Measurements from ENCODE around the gene NUP133. TPM values are rescaled to one million over a fixed set of nuclear protein-coding genes. Genes with fewer than 3 reads are reported as not detected.
"Not testable (repeated sequence)": the region's sequence is repeated elsewhere in the genome, so short reads cannot be mapped to it uniquely, and the experiment has no call there.

NUP133 gene
- total RNA-seq, 1 donor from 2014 or later: 56.2 TPM

- no peak for ATAC-seq (ENCODE audit: low read depth)
- H3K9me3 Mint-ChIP-seq: no peaks in the 10 kb centered on the region
- no peaks in the 10 kb centered on the region for H3K4me1 Mint-ChIP-seq
- H3K4me3 Mint-ChIP-seq: no peak overlapping the region
- H3K36me3 Mint-ChIP-seq (ENCODE audit: low read depth): peaks cover 70% of the 10 kb centered on the region
- intact Hi-C loops (cut with micrococcal nuclease): no loop called here
- no peaks in the 10 kb centered on the region for H3K27me3 Mint-ChIP-seq
- TF ChIP-seq CTCF (IDR thresholded peaks at IDR 0.05): no peak
- no peak overlapping the region for H3K27ac Mint-ChIP-seq
- no peak for DNase-seq
- CTCF ChIA-PET: no interaction called here
- POLR2A ChIA-PET: no interaction called here
Observed at GRCh38 chr1:229529639-229530038, 21.5 kb upstream of the NUP133 start.

DNA sequence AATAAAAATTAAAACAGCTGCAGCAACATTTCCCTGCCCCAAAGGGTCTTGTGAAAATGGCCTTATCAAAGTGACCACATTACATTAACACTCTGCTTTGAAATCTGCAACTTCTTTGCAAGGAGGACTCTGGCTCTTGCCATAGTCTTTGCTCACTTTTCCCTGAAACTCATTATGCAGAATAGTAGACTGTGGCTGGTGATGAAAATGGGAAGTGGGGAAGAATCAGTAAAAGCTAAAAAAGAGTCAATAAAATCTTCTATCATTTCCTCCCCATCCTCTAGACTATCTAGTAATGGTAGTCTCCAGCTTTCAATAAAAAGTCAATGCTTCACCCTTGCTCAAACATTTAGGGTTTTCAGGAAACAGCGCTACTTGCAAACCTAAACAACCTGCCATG is 18.6 kb upstream of the NUP133 start:
- Mint-ChIP-seq H3K27me3 (no peaks in the 10 kb centered on the region), H3K4me3 (no peak overlapping the region), H3K27ac (no peak overlapping the region), H3K36me3 (ENCODE audit: low read depth) (peaks cover 66% of the 10 kb centered on the region), H3K4me1 (no peaks in the 10 kb centered on the region), H3K9me3 (no peaks in the 10 kb centered on the region)
- intact Hi-C loops (cut with micrococcal nuclease): no loop called here
- ChIA-PET CTCF (no interaction called here), POLR2A (interaction anchor here (0.6 kb wide), 1 partner anchor 18 kb away, joined by 3 read pairs; the partner anchor contains the start of gene NUP133)
- no peak for ATAC-seq (ENCODE audit: low read depth)
- DNase-seq: no peak
- no peak for TF ChIP-seq CTCF (IDR thresholded peaks at IDR 0.05)

- Mint-ChIP-seq H3K9me3 (no peaks in the 10 kb centered on the region), H3K4me3 (no peak overlapping the region), H3K4me1 (no peaks in the 10 kb centered on the region), H3K36me3 (ENCODE audit: low read depth) (peaks cover 53% of the 10 kb centered on the region), H3K27me3 (no peaks in the 10 kb centered on the region), H3K27ac (no peak overlapping the region)
- intact Hi-C loops (cut with micrococcal nuclease): no loop called here
- ChIA-PET POLR2A (no interaction called here), CTCF (no interaction called here)
- no peak for ATAC-seq (ENCODE audit: low read depth)
- no peak for DNase-seq
- no peak for TF ChIP-seq CTCF (IDR thresholded peaks at IDR 0.05)
Observed at GRCh38 chr1:229523052-229523451, 14.9 kb upstream of the NUP133 start.

GRCh38 chr1:229514578-229515275 is 6.6 kb upstream of the NUP133 start:
- intact Hi-C loops (cut with micrococcal nuclease): loop anchor here (1.0 to 2.0 kb wide), 4 partner anchors 32 to 850 kb away; no protein-coding TSS in a partner anchor
- CTCF ChIA-PET: interaction anchor here (0.8 to 5.0 kb wide), 9 partner anchors 9 to 850 kb away, joined by 3 to 83 read pairs (median 4); no protein-coding TSS in a partner anchor
- Mint-ChIP-seq H3K4me3 (no peak overlapping the region), H3K4me1 (peaks cover 4% of the 10 kb centered on the region), H3K27me3 (no peaks in the 10 kb centered on the region), H3K9me3 (no peaks in the 10 kb centered on the region), H3K27ac (no peak overlapping the region), H3K36me3 (ENCODE audit: low read depth) (peaks cover 11% of the 10 kb centered on the region)
- POLR2A ChIA-PET: interaction anchor here (1.0 kb wide), 1 partner anchor 173 kb away, joined by 3 read pairs; no protein-coding TSS in a partner anchor
- DNase-seq: peak; percentile 19
- peak; percentile 15 for TF ChIP-seq CTCF (IDR thresholded peaks at IDR 0.05)
- peak; percentile 97 for ATAC-seq (ENCODE audit: low read depth)

- H3K27ac Mint-ChIP-seq; H3K4me3 Mint-ChIP-seq; H3K27me3 Mint-ChIP-seq; ATAC-seq (ENCODE audit: low read depth); H3K9me3 Mint-ChIP-seq; H3K36me3 Mint-ChIP-seq (ENCODE audit: low read depth); intact Hi-C loops (cut with micrococcal nuclease); DNase-seq: not testable (repeated sequence)
- peaks cover 25% of the 10 kb centered on the region for H3K4me1 Mint-ChIP-seq
- CTCF ChIA-PET: interaction anchor here (2.2 kb wide), 1 partner anchor 30 kb away, joined by 5 read pairs; no protein-coding TSS in a partner anchor
- POLR2A ChIA-PET: interaction anchor here (0.6 kb wide), 1 partner anchor 795 kb away, joined by 8 read pairs; no protein-coding TSS in a partner anchor
Observed at GRCh38 chr1:229511625-229512024, 3.5 kb upstream of the NUP133 start.

DNA sequence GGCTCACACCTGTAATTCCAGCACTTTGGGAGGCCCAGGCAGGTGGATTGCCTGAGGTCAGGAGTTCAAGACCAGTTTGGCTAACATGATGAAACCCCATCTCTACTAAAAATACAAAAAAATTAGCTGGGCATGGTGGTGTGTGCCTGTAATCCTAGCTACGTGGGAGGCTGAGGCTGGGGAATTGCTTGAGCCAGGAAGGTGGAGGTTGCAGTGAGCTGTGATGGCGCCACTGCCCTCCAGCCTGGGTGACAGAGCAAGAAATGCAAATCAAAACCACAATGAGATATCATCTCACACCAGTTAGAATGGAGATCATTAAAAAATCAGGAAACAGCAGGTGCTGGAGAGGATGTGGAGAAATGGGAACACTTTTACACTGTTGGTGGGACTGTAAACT is 3.1 kb upstream of the NUP133 start:
- H3K4me3 Mint-ChIP-seq; H3K27me3 Mint-ChIP-seq; H3K36me3 Mint-ChIP-seq (ENCODE audit: low read depth); H3K27ac Mint-ChIP-seq; H3K9me3 Mint-ChIP-seq; DNase-seq; ATAC-seq (ENCODE audit: low read depth); intact Hi-C loops (cut with micrococcal nuclease): not testable (repeated sequence)
- CTCF ChIA-PET: interaction anchor here (2.2 kb wide), 1 partner anchor 29 kb away, joined by 5 read pairs; no protein-coding TSS in a partner anchor
- H3K4me1 Mint-ChIP-seq: peaks cover 29% of the 10 kb centered on the region
- POLR2A ChIA-PET: interaction anchor here (0.6 kb wide), 1 partner anchor 795 kb away, joined by 8 read pairs; no protein-coding TSS in a partner anchor
